Keratinocyte (primary cell): ENCODE data around the gene PLAAT4.

ENCODE experiments used
- CTCF ChIP-seq, 3 experiments: IDR thresholded peaks in 1 of 3; conservative IDR thresholded peaks in 1 of 3; optimal IDR thresholded peaks in 1 of 3; 2 replicates in 2 of 3; 3 replicates in 1 of 3; pipeline versions ENCODE3 to v1.5.1; 2011; ENCODE audit warnings: low read length in 3 of 3, mild to moderate bottlenecking in 3 of 3, moderate library complexity in 2 of 3, control low read depth in 1 of 3, inconsistent platforms in 1 of 3; ENCODE audit not compliant: insufficient read depth in 2 of 3; ENCODE audit errors: extremely low read depth in 1 of 3
- EZH2 ChIP-seq: IDR thresholded peaks from one replicate; pipeline ENCODE4 v1.6.1; 2012; ENCODE audit warnings: inconsistent platforms, mild to moderate bottlenecking, low read length, moderate library complexity

GRCh38 chr11:63517156-63517555, 19.5 kb upstream of the PLAAT4 start:
- TF ChIP-seq CTCF (optimal IDR thresholded peaks at IDR 0.05 in 1 of 3, IDR thresholded peaks at IDR 0.05 in 1 of 3, conservative IDR thresholded peaks at IDR 0.05 in 1 of 3; ENCODE audit: extremely low read depth in 1 of 3, insufficient read depth in 2 of 3, low read length in 3 of 3): no peak
- no peak for TF ChIP-seq EZH2
